GM18907 (cell line): ENCODE measurements around the gene LIN54.
"Not testable (repeated sequence)": the region's sequence is repeated elsewhere in the genome, so short reads cannot be mapped to it uniquely, and the experiment has no call there.

Source experiments
- ATAC-seq: cut with Tn5 transposase; IDR thresholded peaks from one replicate; pipeline ENCODE4 v1.9.1; 2021; ENCODE audit warnings: mild to moderate bottlenecking, moderate library complexity; ENCODE audit not compliant: unreplicated experiment

Gene LIN54

DNA sequence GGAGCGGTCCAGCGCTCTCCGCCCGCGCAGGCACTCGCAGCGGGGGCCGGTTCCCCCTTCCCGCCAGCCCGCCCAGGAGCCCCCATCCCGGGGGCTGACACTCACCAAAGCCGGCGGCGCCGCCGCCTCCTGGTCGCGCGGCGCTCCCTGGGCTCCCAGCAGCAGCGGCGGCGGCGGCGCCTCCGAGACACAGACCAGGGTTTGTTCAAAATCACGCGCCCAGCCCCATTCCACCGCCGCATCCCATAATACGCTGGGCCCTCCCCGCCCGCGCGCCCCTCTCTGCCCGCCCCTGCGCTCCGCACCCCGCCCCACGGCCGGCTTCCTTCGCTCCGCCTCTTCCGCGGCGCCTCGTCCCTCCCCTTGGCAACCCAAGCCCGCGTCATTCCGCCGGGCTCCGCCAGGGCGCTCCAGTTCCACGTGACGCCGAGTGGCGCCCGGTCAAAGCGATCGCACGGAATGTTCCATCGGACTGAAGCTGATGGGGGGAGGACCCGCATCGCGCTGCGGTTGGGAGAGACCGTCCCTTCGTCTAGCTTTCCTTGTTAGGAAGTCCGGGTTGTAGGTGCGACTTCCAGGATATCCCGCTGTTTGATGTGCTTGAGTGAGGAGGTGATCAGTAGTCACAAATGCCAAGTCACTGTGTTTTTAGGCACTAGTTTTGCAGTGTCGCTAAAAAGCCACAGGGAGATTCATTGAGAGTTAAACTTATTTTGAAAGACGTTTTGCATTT, 2.2 kb upstream of the LIN54 start:
- peak; percentile 87 for ATAC-seq

DNA sequence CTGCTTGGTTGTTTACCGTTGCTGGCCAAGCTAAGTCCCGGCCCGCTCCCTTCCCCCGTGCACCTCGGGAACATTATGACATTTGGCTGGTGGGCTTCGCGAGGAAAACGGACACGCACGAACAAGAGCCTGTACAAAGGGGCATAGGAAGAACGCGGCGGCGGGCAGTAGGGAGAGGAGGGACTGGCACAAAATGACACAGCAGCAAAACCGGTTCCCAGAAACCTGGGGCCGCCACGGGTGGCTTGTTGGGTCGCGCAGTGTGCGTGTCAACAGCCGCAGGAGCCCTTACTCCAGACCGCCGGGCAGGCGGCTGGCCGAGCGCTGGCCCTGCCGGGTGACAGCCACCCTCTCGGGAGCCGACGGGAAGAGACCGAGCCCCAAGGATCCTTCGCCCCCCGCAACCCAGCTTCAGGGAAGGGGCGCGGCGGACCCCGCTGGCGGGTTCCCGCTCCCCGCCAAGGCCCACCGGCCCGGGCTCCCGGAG, 1.6 kb upstream of the LIN54 start:
- peak; percentile 18 for ATAC-seq

DNA sequence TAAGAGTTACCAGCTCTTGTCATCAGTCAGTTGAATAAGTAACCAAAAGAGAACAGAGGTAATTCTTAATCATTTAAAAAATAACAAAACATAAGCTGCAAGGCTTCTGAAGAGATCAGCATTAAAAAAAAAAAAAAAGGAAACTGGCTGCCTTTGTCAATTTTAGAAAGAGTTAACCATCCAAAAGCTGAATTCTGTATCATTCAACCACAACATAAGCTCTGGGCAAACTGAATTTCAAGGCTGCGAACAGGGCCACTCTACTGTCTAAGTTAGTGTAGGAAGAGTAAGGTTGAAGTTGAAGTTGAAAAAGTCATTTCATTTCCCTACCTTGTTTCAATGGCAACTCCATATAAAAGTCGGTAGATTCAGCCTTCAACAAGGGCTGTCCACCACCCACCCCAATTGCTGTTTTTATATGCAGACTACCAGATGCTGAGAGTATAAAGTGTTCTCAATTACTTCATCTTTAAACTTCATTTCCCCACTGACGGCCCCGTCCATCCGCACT, 1.1 kb upstream of the LIN54 start:
- no peak for ATAC-seq

DNA sequence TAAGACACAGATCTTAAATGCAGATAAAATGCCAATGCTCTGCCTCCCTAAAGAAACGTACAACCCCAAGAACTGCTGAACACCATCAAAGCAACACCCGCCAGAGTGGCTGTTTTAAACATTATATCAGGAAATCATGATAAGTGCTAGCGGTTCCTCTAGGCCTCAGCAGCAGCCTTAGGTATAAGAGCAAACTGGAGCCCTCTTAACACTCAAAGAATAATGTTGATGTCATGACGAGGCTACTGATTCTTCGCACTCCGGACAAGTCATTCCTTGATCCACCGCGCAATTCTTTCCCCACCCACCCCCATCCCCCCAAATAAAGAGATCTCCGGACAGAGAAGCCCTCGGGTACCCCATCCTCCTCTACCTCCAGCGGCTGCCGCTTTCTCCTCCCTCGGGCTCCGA, 507 bp downstream of the LIN54 start:
- no peak for ATAC-seq

DNA sequence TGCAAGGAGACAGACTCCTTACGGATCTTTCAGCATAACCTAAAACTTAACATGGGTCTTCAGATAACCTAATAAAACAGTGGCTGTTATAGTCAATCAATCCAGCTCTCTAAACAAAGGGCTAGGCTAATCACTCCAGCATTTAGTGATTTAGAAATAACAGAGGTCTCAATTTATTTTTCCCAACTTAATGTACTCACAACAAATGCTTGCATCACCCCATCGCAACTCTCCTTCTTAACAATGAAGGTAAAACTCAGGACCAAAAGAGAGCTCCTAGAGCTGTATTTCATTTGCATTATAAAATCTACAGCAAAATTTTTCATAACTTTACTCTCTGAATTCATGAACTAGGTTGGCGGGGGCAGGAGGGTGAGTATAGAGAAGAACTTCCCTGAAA, 1.1 kb downstream of the LIN54 start:
- no peak for ATAC-seq

DNA sequence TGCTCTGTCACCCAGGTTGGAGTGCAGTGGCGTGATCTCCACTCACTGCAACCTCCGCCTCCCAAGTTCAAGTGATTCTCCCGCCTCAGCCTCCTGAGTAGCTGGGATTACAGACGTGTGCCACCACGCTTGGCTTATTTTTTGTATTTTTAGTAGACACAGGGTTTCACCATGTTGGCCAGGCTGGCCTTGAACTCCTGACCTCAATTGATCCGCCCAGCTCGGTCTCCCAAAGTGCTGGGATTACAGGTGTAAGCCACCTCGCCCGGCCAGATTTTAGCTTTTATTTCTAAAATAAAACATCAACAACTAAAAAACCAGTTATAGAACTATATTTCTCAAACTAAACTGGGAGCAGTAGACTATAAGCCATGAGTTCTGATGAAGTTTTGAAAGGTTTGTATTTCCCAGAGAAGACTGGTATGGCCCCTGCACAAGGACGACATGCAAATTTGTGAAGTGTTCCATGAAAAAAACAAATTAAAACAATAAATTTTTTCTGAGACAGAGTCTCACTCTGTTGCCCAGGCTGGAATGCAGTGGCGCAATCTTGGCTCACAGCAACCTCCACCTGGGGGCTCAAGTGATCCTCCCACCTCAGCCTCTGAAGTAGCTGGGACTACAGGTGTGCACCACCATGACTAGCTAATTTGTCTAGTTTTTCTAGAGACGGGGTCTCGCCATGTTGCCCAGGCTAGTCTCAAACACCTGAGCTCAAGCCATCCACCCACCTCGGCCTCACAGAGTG, 7.4 kb downstream of the LIN54 start:
- not testable (repeated sequence) for ATAC-seq

DNA sequence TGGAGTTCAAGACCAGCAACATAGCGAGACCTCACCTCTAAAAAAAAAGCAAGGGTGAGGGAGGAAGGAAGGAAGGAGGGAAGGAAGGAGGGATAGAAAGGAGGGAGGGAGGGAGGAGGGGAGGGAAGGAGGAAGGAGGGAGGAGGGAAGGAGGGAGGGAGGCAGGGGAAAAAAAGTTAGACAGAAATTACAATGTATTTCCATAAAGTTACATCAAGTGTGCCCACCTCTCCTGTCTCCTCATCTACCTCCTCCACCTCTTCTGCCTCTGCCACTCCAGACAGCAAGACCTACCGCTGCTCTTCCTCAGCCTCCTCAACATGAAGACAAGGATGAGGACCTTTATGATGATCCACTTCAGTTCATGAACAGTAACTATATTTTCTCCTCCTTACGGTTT, 8.3 kb downstream of the LIN54 start:
- ATAC-seq = no peak

DNA sequence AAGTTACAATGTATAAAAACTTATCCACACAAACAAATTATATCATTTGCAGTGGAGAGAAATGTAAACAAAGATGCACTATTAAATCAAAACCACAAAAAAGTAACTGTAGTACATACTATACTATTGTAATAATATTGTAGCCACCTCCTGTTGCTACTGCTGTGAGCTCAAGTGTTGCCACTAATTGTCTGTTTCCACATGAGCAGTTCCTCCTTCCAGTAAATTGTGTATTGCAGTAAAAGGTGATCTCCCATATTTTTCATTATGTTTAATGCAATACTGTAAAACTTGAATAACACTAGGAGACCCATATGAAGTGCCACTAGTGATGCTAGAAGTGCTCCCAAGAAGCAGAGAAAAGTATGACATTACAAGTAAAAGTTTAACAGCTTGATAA, 11.7 kb downstream of the LIN54 start:
- ATAC-seq = no peak

DNA sequence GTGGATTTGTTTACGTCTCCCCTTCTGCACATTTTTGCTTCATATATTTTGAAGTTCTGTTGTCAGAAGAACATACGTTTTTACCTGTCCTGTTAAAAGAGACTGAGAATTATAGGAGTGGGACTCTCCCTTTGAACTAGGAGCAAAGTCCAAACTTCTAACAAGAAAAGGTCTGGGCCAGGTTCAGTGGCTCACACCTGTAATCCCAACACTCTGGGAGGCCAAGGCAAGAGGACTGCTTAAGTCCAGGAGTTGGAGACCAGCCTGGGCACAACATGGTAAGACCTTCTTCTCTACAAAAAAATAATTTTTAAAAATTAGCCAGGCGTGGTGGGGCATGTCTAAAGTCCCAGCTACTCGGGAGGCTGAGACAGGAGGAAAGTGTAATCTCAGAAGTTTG, 15.8 kb downstream of the LIN54 start:
- no peak for ATAC-seq

DNA sequence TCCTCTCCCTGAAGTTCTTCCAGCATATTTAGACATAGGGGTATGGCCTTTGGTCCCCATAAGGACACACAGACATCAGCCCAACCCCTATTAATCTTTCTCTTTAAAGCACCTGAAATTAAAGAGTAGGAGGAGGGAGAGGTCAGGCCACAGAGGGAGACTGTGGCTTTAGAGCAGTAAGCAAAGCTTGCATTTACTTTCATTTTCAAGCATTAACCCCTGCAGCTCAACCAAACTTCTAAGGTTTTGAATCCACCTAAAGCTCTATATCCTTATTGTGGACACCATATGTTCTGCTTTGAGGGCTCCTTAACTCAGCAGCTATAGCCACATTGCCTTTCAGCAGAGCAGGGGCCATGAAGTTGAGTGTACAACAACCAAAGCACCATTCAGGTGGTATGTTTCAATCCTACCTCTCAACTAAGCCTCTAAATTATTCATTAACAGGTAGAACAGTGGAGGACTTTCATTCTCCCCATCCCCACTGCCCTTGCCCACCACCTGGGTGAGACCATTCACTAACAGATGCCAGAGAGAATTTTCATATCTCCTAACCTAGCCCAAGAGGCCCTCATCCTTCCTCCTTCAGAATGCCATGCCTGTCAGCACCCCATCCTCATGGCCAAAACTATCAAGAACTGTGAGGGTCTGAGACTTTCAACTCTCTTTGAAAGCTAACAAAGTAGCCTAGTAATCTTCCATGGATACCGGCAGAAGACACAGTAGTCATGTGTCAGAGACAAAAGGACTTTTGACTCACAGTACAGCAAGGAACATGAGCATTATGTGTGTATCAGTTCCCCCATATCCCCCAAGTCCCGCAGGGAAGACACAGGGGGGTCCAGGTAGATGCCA, 20.8 kb downstream of the LIN54 start:
- peak; percentile 88 for ATAC-seq

DNA sequence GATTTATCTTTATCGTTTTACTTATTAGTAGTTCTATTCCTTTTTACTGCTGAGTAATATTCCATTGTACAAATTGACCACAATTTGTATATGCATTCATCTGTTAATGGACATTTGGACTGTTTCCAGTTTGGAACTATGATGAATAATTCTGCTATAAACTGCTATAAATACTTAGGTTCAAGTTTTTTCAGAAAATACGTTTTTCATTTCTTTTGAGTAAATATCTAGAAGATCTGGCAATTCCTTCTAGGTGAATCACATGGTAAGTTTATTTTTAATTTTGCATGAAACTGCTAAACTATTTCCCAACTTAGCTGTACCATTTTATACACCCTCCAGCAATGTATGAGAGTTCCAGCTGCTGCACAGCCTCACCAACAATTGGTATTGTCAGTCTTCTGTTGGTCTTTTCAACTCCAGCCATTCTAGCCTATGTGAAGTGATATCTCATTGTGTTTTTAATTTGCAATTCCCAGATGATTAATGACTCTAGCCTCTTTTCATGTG, 22.2 kb downstream of the LIN54 start:
- no peak for ATAC-seq

DNA sequence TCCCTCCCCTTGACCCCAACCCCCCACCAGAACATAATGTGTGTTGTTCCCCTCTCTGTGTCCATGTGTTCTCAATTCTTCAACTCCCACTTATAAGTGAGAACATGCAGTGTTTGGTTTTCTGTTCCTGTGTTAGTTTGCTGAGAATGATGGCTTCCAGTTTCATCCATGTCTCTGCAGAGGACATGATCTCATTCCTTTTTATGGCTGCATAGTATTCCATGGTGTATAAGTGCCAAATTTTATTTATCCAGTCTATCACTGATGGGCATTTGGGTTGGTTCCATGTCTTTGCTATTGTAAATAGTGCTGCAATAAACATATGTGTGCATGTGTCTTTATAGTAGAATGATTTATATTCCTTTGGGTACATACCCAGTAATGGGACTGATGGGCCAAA, 23.1 kb downstream of the LIN54 start:
- ATAC-seq = not testable (repeated sequence)

DNA sequence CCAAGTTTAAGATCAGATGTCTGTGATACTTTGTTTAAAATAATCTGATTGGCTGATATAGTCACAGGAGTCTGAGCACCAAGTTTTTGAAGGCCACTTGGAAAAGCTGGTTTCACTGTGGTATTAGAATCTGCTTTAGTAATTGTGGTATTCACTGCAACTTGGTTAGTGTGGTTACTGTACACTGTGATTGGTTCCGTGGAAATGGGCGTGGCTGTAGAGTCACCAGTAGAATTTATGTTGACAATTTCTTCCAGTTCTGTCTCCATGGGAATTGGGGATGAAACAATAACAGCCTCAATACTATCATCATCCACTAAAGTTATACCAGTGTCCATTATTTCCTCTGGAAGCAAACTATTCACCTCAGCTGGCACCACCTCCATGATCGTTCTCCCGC, 26.2 kb downstream of the LIN54 start:
- ATAC-seq = no peak

DNA sequence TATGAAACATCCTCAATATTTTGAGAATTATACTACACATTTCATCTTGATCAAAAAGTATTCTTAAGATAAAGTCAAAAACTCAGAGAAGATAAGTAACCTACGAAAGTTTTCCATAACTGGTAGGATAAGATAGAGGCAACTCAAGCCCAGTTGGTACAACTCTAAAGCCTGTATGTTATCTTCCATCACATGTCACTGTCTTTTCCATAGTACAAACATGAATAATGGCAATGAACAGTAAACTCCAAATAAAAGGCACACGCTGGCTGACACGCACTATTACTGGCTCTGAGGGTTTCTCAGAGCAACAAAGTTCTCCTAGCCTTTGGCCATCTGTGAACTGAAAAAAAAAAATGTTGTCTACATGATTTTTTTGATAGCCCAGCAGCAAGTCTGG, 27.2 kb downstream of the LIN54 start:
- ATAC-seq = no peak

DNA sequence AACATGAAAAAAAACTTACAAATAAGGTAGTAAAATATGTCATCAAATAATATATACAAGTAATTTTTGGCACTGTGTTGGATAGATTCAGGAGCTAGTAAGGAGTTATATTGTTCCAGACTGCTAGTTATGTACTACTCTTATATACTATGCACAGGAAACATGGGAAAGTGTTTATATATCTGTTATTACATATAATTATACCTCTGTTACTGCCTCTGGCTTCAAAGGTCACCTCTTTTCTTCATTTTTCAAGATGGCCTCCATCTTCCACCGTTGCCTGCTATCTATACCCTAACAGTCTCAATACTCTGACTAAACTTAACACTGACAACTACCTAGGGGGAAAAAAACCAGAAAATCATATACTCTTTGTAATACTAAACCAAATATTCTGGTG, 29.5 kb downstream of the LIN54 start:
- no peak for ATAC-seq

DNA sequence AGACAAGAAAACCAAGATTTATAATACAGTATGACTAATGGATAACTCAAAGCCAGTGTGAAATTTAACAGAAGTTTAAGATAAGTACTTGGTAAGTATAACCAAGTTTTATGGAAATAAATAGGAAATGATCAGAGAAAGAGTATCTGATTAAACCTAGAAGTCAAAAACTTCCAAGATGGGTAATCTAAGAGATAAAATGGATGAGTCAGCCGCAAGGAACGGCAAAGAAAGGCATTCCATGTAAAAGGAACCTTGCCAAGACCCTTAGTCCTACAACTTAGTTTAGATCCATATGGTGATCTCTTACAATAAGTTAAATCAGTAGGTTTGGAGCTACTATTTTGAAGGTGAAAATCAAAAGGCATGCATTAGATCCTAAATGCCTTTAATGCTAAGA, 34.8 kb downstream of the LIN54 start:
- no peak for ATAC-seq

DNA sequence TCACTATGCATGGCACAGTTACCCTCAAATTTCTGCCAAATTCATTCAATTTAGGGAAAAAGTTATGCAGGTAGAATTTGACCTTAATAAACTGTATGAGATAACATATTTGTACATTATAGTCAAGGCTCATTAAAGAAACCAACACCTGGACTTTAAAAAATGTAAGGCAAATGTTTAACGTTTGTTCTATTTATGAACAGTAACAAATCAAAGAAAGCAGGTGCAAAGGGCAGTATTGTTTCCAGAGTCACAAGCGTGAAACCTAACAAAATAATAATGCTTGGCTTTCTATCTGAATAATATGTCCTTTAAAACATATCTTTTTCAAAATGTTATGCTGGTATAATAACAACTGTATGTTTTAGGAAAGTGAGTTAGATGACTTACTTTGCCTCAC, 41.2 kb downstream of the LIN54 start:
- peak; percentile 7 for ATAC-seq

DNA sequence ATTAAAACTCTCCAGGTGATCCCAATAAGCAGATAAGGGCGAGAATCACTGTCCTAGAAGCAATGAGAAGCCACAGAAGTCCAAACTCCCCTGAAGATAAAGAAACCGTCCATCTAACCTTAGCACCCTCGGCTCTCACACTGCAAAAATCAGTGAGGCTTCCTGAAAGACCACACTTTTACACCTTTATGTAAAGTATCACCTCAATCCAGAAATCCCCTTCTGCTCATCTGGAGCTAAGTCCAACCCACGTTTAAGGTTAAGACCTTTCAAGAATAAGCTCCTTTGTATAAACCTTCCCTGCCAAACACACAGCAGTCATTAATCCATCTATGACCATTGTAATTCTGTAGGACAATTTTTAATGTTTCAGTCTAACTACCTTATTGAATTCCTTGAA, 41.7 kb downstream of the LIN54 start:
- ATAC-seq = peak; percentile 70

DNA sequence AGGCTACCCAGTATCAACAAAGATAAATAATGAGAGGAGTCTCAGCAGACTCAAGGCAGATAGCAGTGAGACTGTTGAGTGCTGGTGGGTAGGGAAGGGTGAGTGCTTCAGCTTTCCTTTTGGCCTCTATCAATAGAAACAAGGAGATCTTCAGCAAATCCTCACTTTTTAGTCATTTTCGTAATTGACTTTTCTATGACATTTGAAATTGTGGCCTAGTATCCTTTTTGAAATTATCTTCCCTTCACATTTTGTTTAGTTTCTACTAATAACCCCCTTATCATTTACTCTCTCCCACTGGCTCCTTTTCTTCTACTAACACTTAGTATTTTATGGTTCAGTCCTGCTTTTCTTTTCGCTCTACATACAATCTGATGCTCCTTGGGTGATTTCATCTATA, 44.9 kb downstream of the LIN54 start:
- no peak for ATAC-seq

DNA sequence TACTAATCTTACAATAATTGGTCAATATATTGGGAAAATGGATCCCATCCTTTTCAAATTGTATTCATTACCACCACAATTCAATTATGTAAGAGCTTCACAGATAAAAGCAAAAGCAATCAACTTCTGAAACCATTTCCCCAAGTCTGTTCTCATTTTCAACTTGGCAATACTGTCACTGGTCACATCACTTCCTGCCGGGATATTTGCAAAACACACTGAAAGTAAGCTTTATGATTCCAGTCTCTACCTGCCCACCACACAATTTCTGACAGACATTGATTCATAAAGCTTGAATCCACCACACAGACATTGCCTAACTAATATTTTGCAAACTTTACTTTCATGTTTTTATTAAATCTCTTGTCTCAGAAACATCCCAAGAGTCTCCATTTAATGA, 53.6 kb downstream of the LIN54 start:
- ATAC-seq = no peak

DNA sequence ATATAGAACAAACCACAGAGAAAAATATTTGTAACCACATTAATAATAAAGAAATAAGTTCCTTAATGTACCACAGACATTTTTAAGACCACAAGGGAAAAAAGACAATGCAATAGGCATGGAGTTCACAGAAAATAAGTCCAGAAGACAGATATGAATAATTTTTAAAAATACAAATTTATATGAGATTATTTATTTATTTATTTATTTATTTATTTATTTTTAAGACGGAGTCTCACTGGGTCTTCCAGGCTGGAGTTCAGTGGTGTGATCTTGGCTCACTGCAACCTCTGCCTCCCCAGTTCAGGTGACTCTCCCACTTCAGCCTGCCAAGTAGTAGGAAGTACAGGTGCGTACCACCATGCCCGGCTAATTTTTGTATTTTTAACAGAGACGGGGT, 56.4 kb downstream of the LIN54 start:
- no peak for ATAC-seq
